Measurements from ENCODE around the gene FNDC7.

DNA sequence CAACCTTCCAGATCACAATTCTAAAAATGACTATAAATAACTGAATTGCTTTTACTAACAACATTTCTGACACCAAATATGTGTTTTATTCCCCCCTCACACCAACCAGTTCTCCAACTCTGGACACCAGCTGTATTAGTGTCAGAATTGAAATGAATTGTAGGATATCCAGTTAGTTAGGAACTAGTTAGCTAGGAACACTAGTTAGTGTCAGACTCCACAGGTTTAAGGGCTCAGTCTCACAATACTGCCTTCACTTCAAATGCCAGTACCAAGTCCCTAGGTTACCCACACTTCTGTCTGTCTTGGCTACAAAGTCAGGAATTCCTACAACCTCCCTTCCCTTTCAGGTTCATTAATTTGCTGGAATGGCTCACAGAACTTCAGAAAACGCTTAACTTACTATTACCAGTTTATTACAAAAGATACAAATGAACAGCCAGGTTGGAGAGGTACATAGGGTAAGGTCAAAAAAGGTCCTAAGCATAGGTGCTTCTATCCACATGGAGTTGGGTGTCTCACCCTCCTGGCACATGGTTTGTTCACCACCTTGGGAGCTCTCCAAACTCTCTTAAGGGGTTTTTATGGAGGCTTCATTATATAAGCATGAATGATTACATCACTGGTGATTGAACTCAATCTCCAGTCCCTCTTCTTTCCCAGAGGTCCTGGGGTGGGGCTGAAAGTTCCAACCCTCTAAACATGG, 37.9 kb downstream of the FNDC7 start:
- TF ChIP-seq, protein P1, sequence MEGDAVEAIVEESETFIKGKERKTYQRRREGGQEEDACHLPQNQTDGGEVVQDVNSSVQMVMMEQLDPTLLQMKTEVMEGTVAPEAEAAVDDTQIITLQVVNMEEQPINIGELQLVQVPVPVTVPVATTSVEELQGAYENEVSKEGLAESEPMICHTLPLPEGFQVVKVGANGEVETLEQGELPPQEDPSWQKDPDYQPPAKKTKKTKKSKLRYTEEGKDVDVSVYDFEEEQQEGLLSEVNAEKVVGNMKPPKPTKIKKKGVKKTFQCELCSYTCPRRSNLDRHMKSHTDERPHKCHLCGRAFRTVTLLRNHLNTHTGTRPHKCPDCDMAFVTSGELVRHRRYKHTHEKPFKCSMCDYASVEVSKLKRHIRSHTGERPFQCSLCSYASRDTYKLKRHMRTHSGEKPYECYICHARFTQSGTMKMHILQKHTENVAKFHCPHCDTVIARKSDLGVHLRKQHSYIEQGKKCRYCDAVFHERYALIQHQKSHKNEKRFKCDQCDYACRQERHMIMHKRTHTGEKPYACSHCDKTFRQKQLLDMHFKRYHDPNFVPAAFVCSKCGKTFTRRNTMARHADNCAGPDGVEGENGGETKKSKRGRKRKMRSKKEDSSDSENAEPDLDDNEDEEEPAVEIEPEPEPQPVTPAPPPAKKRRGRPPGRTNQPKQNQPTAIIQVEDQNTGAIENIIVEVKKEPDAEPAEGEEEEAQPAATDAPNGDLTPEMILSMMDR (IDR thresholded peaks at IDR 0.05; ENCODE audit: insufficient read depth, low read length): no peak
- TF ChIP-seq POLR2AphosphoS5 (IDR thresholded peaks at IDR 0.05; ENCODE audit: low read depth) (no peak), SPI1 (IDR thresholded peaks at IDR 0.05; ENCODE audit: borderline replicate concordance, low read depth) (no peak)
- TF ChIP-seq, protein P2, sequence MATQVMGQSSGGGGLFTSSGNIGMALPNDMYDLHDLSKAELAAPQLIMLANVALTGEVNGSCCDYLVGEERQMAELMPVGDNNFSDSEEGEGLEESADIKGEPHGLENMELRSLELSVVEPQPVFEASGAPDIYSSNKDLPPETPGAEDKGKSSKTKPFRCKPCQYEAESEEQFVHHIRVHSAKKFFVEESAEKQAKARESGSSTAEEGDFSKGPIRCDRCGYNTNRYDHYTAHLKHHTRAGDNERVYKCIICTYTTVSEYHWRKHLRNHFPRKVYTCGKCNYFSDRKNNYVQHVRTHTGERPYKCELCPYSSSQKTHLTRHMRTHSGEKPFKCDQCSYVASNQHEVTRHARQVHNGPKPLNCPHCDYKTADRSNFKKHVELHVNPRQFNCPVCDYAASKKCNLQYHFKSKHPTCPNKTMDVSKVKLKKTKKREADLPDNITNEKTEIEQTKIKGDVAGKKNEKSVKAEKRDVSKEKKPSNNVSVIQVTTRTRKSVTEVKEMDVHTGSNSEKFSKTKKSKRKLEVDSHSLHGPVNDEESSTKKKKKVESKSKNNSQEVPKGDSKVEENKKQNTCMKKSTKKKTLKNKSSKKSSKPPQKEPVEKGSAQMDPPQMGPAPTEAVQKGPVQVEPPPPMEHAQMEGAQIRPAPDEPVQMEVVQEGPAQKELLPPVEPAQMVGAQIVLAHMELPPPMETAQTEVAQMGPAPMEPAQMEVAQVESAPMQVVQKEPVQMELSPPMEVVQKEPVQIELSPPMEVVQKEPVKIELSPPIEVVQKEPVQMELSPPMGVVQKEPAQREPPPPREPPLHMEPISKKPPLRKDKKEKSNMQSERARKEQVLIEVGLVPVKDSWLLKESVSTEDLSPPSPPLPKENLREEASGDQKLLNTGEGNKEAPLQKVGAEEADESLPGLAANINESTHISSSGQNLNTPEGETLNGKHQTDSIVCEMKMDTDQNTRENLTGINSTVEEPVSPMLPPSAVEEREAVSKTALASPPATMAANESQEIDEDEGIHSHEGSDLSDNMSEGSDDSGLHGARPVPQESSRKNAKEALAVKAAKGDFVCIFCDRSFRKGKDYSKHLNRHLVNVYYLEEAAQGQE (IDR thresholded peaks at IDR 0.05; ENCODE audit: insufficient replicate concordance, low read depth): no peak

Measured in HL-60 (cell line).